Liver (tissue), 9 donors: ENCODE measurements around the gene C14orf119. TPM values are rescaled to one million over a fixed set of nuclear protein-coding genes. Genes with fewer than 3 reads are reported as not detected.
A peak's percentile ranks its signal among the peaks of the same experiment; 100 is the strongest.

ENCODE experiments used
- DNase-seq: peaks from one replicate; pipeline ENCODE4 v3.0.0-alpha.2; 2017; ENCODE audit warnings: low spot score
- H3K27ac ChIP-seq, 2 donors: one replicate each; pipeline ENCODE4 v1.7.0; 2013; ENCODE audit warnings: inconsistent platforms in 2 of 2, low read length in 2 of 2, control low read depth in 1 of 2, low read depth in 1 of 2, mild to moderate bottlenecking in 1 of 2
- H3K27me3 ChIP-seq, 4 donors: one replicate each; pipeline versions ENCODE4 v1.6.1 to v1.7.0; 2013; ENCODE audit warnings: low read length in 3 of 4, inconsistent platforms in 1 of 4, mild to moderate bottlenecking in 1 of 4, moderate library complexity in 1 of 4; ENCODE audit not compliant: control insufficient read depth in 4 of 4, insufficient read depth in 4 of 4
- H3K36me3 ChIP-seq, 4 donors: one replicate each; pipeline versions ENCODE4 v1.6.1 to v1.7.0; 2013; ENCODE audit warnings: low read length in 3 of 4, mild to moderate bottlenecking in 3 of 4, low read depth in 1 of 4, moderate library complexity in 1 of 4; ENCODE audit not compliant: control insufficient read depth in 4 of 4, insufficient read depth in 3 of 4
- H3K4me1 ChIP-seq, 4 donors: one replicate each; pipeline versions ENCODE4 v1.6.1 to v1.7.0; 2013; ENCODE audit warnings: low read length in 3 of 4, mild to moderate bottlenecking in 3 of 4, moderate library complexity in 1 of 4; ENCODE audit not compliant: control insufficient read depth in 4 of 4, insufficient read depth in 4 of 4
- H3K4me3 ChIP-seq, 3 donors: one replicate each; pipeline versions ENCODE4 v1.6.1 to v1.7.0; 2013; ENCODE audit warnings: low read length in 3 of 3, control low read depth in 1 of 3, low read depth in 1 of 3, mild to moderate bottlenecking in 1 of 3
- H3K9ac ChIP-seq, 2 donors: one replicate each; pipeline ENCODE4 v1.7.0; 2013; ENCODE audit warnings: low read length in 2 of 2, mild to moderate bottlenecking in 2 of 2, moderate library complexity in 2 of 2, control low read depth in 1 of 2, low read depth in 1 of 2
- H3K9me3 ChIP-seq, 4 donors: one replicate each; pipeline versions ENCODE4 v1.6.1 to v1.7.0; 2013; ENCODE audit warnings: low read length in 3 of 4; ENCODE audit not compliant: control insufficient read depth in 4 of 4
- EGR1 ChIP-seq, 2 donors: IDR thresholded peaks; 2 replicates each; pipeline ENCODE4 v1.6.1; 2016 to 2018; ENCODE audit warnings: antibody characterized with exemption in 2 of 2, low read depth in 2 of 2
- FOXA2 ChIP-seq: IDR thresholded peaks from 2 replicates; pipeline ENCODE4 v1.6.1; 2016; ENCODE audit warnings: antibody characterized with exemption
- GABPA ChIP-seq, 2 donors: IDR thresholded peaks in 1 of 2; conservative IDR thresholded peaks in 1 of 2; 2 replicates each; pipeline ENCODE4 v1.6.1; 2016; ENCODE audit warnings: antibody characterized with exemption in 2 of 2, mild to moderate bottlenecking in 1 of 2, moderate library complexity in 1 of 2
- HNF4G ChIP-seq: IDR thresholded peaks from 2 replicates; pipeline ENCODE4 v1.6.1; 2016; ENCODE audit warnings: antibody characterized with exemption
- JUND ChIP-seq, 2 donors: IDR thresholded peaks; 2 replicates each; pipeline ENCODE4 v1.6.1; 2016; ENCODE audit warnings: antibody characterized with exemption in 2 of 2
- NR2F2 ChIP-seq: IDR thresholded peaks from 2 replicates; pipeline ENCODE4 v1.6.1; 2016; ENCODE audit warnings: antibody characterized with exemption
- RAD21 ChIP-seq, 2 donors: IDR thresholded peaks; 2 replicates each; pipeline ENCODE4 v1.6.1; 2016; ENCODE audit warnings: antibody characterized with exemption in 2 of 2, mild to moderate bottlenecking in 2 of 2
- REST ChIP-seq: IDR thresholded peaks from 2 replicates; pipeline ENCODE4 v1.6.1; 2016; ENCODE audit warnings: antibody characterized with exemption, mild to moderate bottlenecking
- RXRA ChIP-seq, 2 donors: IDR thresholded peaks; 2 replicates each; pipeline ENCODE4 v1.6.1; 2017 to 2018; ENCODE audit warnings: antibody characterized with exemption in 2 of 2, mild to moderate bottlenecking in 1 of 2
- SP1 ChIP-seq: IDR thresholded peaks from 2 replicates; pipeline ENCODE4 v1.6.1; 2018; ENCODE audit warnings: antibody characterized with exemption, mild to moderate bottlenecking
- YY1 ChIP-seq: IDR thresholded peaks from 2 replicates; pipeline ENCODE4 v1.6.1; 2016; ENCODE audit warnings: antibody characterized with exemption, mild to moderate bottlenecking
- ZBTB33 ChIP-seq: IDR thresholded peaks from 2 replicates; pipeline ENCODE4 v1.6.1; 2016; ENCODE audit warnings: antibody characterized with exemption
- whole genome bisulfite sequencing: extraction: QIAGEN DNeasy Blood & Tissue Kit; methylation state at CpG from one replicate; pipeline ENCODE4 v1.1.7; 2013; 5-methylcytosine and 5-hydroxymethylcytosine counted together
- polyA plus RNA-seq, 2 donors: library from polyadenylated mRNA; stranded (reverse) in 1 of 2; unstranded in 1 of 2; fragments of 200-250 nt in 1 of 2; fragments of >200 nt in 1 of 2; fragmentation: Nextera tagmentation in 1 of 2; extraction: Ambion mirVana in 1 of 2; gene quantifications; one replicate each; pipeline versions ENCODE4 v1.2.1 to v1.2.3, GENCODE V29; 2013 to 2015
- total RNA-seq, 2 donors: library from RNA; depleted of rRNA; stranded (reverse); fragments of >200 nt; gene quantifications; one replicate each; pipeline ENCODE4 v1.2.3, GENCODE V29; 2014
- TF ChIP-seq, protein P1 (sequence below): IDR thresholded peaks from 2 replicates; pipeline ENCODE4 v1.6.1; 2016; ENCODE audit warnings: antibody characterized with exemption
- TF ChIP-seq, protein P2 (sequence below): IDR thresholded peaks from 2 replicates; pipeline ENCODE4 v1.6.1; 2016; ENCODE audit warnings: antibody characterized with exemption
- TF ChIP-seq, protein P3 (sequence below): fragments of 150-350 bp; IDR thresholded peaks from 2 replicates; pipeline ENCODE4 v1.5.1; 2017; ENCODE audit warnings: improper control_type of control experiment, low read depth, low read length; ENCODE audit not compliant: missing input control
- donor health status: healthy.
- donor health status: healthy.
- donor health status: healthy.
- donor health status: healthy.
- donor health status: healthy.

The C14orf119 gene
- total and polyA plus RNA-seq, 4 donors, result 9.0 to 27.1 (median 17.7) TPM

GRCh38 chr14:23047034-23047634 lies 48.2 kb upstream of the C14orf119 start:
- Histone ChIP-seq H3K4me1 (peaks cover 0 to 3% (median 0%) of the 10 kb centered on the region in 4 donors), H3K9me3 (no peaks in the 10 kb centered on the region), H3K9ac (no peak overlapping the region), H3K36me3 (no peaks in the 10 kb centered on the region), H3K27ac (peak overlapping the region in 1 of 2 donors; percentile 23), H3K27me3 (no peaks in the 10 kb centered on the region), H3K4me3 (no peak overlapping the region)
- TF ChIP-seq HNF4G (no peak), SP1 (no peak), GABPA (IDR thresholded peaks at IDR 0.05 in 1 of 2, conservative IDR thresholded peaks at IDR 0.05 in 1 of 2) (no peak), NR2F2 (no peak), ZBTB33 (no peak), YY1 (no peak), RXRA (IDR thresholded peaks at IDR 0.05) (no peak), RAD21 (IDR thresholded peaks at IDR 0.05) (no peak), REST (no peak), FOXA2 (no peak), JUND (IDR thresholded peaks at IDR 0.05) (no peak), EGR1 (IDR thresholded peaks at IDR 0.05; ENCODE audit: low read depth in 2 of 2) (no peak)
- TF ChIP-seq, protein P1, sequence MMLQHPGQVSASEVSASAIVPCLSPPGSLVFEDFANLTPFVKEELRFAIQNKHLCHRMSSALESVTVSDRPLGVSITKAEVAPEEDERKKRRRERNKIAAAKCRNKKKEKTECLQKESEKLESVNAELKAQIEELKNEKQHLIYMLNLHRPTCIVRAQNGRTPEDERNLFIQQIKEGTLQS, result no peak
- TF ChIP-seq, protein P2, sequence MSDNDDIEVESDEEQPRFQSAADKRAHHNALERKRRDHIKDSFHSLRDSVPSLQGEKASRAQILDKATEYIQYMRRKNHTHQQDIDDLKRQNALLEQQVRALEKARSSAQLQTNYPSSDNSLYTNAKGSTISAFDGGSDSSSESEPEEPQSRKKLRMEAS, result no peak
- TF ChIP-seq, protein P3, sequence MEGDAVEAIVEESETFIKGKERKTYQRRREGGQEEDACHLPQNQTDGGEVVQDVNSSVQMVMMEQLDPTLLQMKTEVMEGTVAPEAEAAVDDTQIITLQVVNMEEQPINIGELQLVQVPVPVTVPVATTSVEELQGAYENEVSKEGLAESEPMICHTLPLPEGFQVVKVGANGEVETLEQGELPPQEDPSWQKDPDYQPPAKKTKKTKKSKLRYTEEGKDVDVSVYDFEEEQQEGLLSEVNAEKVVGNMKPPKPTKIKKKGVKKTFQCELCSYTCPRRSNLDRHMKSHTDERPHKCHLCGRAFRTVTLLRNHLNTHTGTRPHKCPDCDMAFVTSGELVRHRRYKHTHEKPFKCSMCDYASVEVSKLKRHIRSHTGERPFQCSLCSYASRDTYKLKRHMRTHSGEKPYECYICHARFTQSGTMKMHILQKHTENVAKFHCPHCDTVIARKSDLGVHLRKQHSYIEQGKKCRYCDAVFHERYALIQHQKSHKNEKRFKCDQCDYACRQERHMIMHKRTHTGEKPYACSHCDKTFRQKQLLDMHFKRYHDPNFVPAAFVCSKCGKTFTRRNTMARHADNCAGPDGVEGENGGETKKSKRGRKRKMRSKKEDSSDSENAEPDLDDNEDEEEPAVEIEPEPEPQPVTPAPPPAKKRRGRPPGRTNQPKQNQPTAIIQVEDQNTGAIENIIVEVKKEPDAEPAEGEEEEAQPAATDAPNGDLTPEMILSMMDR, result no peak
- WGBS, result 81% methylated on average over 6 of the region's 6 CpGs
- no peak for DNase-seq
